Erythroblast (primary cell): Measurements from ENCODE around the gene SURF6.

Experiments
- GATA1 ChIP-seq: IDR thresholded peaks from 2 replicates; pipeline ENCODE4 v1.6.1; 2011; ENCODE audit warnings: low read depth, mild to moderate bottlenecking, control low read depth, low read length, moderate library complexity
- POLR2A ChIP-seq: IDR thresholded peaks from 2 replicates; pipeline ENCODE4 v1.6.1; 2011; ENCODE audit warnings: mild to moderate bottlenecking, low read length

GRCh38 chr9:133341369-133342068 lies 5.5 kb upstream of the SURF6 start:
- no peak for TF ChIP-seq POLR2A
- TF ChIP-seq GATA1: no peak
